Ovary (tissue), 9 donors: ENCODE data around the gene RAB3B. TPM values are rescaled to one million over a fixed set of nuclear protein-coding genes. Genes with fewer than 3 reads are reported as not detected.
"Not testable (repeated sequence)": the region's sequence is repeated elsewhere in the genome, so short reads cannot be mapped to it uniquely, and the experiment has no call there.

Experiments used
- DNase-seq, 5 donors: peaks; one replicate each; pipeline ENCODE4 v3.0.0-alpha.2; 2019 to 2020
- H3K27ac ChIP-seq, 2 donors: fragments of 200-600 bp; one replicate each; pipeline versions ENCODE4 v1.5.1 to v1.8.0; 2019 to 2022
- H3K27me3 ChIP-seq: fragments of 200-600 bp; one replicate; pipeline ENCODE4 v1.8.0; 2022
- H3K36me3 ChIP-seq: fragments of 200-600 bp; sonication (generic); one replicate; pipeline ENCODE4 v1.5.1; 2019
- H3K4me1 ChIP-seq: one replicate; pipeline ENCODE4 v1.8.1; 2013; ENCODE audit warnings: mild to moderate bottlenecking, moderate library complexity; ENCODE audit not compliant: insufficient read depth
- H3K4me3 ChIP-seq: fragments of 200-600 bp; sonication (generic); one replicate; pipeline ENCODE4 v1.5.1; 2017
- H3K9me3 ChIP-seq, 2 donors: fragments of 200-600 bp in 1 of 2; sonication (generic) in 1 of 2; one replicate each; pipeline versions ENCODE4 v1.5.1 to v1.8.1; 2013 to 2019; ENCODE audit warnings: mild to moderate bottlenecking in 1 of 2, moderate library complexity in 1 of 2
- CTCF ChIP-seq, 3 donors: fragments of 450-650 bp in 2 of 3; fragments of 200-600 bp in 1 of 3; IDR thresholded peaks; one replicate each; pipeline versions ENCODE4 v1.5.1 to v1.8.0; 2016 to 2022; ENCODE audit warnings: antibody characterized with exemption in 3 of 3, mild to moderate bottlenecking in 1 of 3
- EP300 ChIP-seq: sonication (generic); formaldehyde crosslinking; IDR thresholded peaks from one replicate; pipeline ENCODE4 v1.6.1; 2017; ENCODE audit warnings: antibody characterized with exemption
- POLR2A ChIP-seq: fragments of 450-650 bp; IDR thresholded peaks from one replicate; pipeline ENCODE4 v1.6.1; 2017; ENCODE audit warnings: antibody characterized with exemption, mild to moderate bottlenecking, moderate library complexity
- WGBS, 3 donors: extraction: QIAGEN DNeasy Blood & Tissue Kit in 1 of 3; methylation state at CpG; one replicate each; pipeline versions ENCODE4 v1.1.5 to v1.1.7; 2013 to 2017; 5-methylcytosine and 5-hydroxymethylcytosine counted together
- intact Hi-C, 4 donors: fragments of 100-400 bp; cut with DNase I; formaldehyde crosslinking; loops; one replicate each; pipeline versions ENCODE4 v1.11.0 to v1.15.1; 2022 to 2023
- polyA plus RNA-seq, 2 donors: library from polyadenylated mRNA; stranded (reverse); fragments of 200-250 nt in 1 of 2; fragments of 350-450 nt in 1 of 2; fragmentation: Illumina TruSeq in 1 of 2; extraction: RNeasy Lipid Tissue Mini Kit (QIAGEN cat#74804) in 1 of 2; gene quantifications; one replicate each; pipeline ENCODE4 v1.2.3, GENCODE V29; 2013 to 2014
- total RNA-seq, 7 donors: library from RNA; depleted of rRNA in 2 of 7; stranded (reverse); fragments of >200 nt in 2 of 7; fragmentation: NEBNext Ultra II Directional in 3 of 7; extraction: Animal tissue kit (Norgen Biotek cat#: 25700) in 3 of 7; gene quantifications; one replicate each; pipeline versions ENCODE4 v1.1.0 to v1.2.4, GENCODE V29; 2016 to 2023
- donor health status: DM: no; HTN: no; CAD: no; lungs with moderate emphysema.
- donor health status: DM: no; HTN: no; CAD: no.
- donor health status: Bipolar disorder and iron deficiency.
- donor health status: DM: yes; HTN: yes; CAD: no.
- donor health status: DM: no; HTN: no; CAD: no.
- donor health status: DM: yes; HTN: yes; CAD: no.

Gene RAB3B
- total and polyA plus RNA-seq, 9 donors = 1.1 to 8.2 (median 2.9) TPM

- DNase-seq = no peak
- Histone ChIP-seq H3K36me3 (no peaks in the 10 kb centered on the region), H3K4me3 (no peak overlapping the region), H3K4me1 (no peaks in the 10 kb centered on the region), H3K27ac (no peak overlapping the region), H3K27me3 (peaks cover 3% of the 10 kb centered on the region), H3K9me3 (no peaks in the 10 kb centered on the region)
- no peak for TF ChIP-seq CTCF (IDR thresholded peaks at IDR 0.05)
- TF ChIP-seq POLR2A = no peak
- TF ChIP-seq EP300 = no peak
- intact Hi-C loops = loop anchor here in 2 of 4 donors (5.0 to 10.0 kb wide), 2 partner anchors 91 to 94 kb away; partner anchors contain the start of gene RAB3B (in 2 of the 2)
- WGBS, 3 donors = 94 to 97% (median 94%) methylated on average over 4 of the region's 4 CpGs
These were observed 89.3 kb downstream of the RAB3B start for GRCh38 chr1:51901151-51901550.

- H3K4me1 ChIP-seq = no peaks in the 10 kb centered on the region
- H3K27me3 ChIP-seq = peaks cover 3% of the 10 kb centered on the region
- no peaks in the 10 kb centered on the region for H3K36me3 ChIP-seq
- no peak overlapping the region for H3K27ac ChIP-seq
- 56 to 60% (median 57%) methylated on average over 10 of the region's 10 CpGs for WGBS, 3 donors
- no peaks in the 10 kb centered on the region for H3K9me3 ChIP-seq
- no peak for DNase-seq
- intact Hi-C loops = loop anchor here in 2 of 4 donors (5.0 to 10.0 kb wide), 2 partner anchors 103 to 666 kb away; no protein-coding TSS in a partner anchor
- H3K4me3 ChIP-seq = no peak overlapping the region
- TF ChIP-seq EP300 = no peak
- no peak for TF ChIP-seq POLR2A
- no peak for TF ChIP-seq CTCF (IDR thresholded peaks at IDR 0.05)
These were observed 91.5 kb downstream of the RAB3B start for GRCh38 chr1:51899022-51899421.

- intact Hi-C loops = loop anchor here in 2 of 4 donors (5.0 to 10.0 kb wide), 2 partner anchors 104 to 667 kb away; no protein-coding TSS in a partner anchor
- no peak for TF ChIP-seq CTCF (IDR thresholded peaks at IDR 0.05)
- no peak for TF ChIP-seq EP300
- TF ChIP-seq POLR2A = no peak
- 43 to 53% (median 52%) methylated on average over 6 of the region's 6 CpGs for WGBS, 3 donors
- no peak overlapping the region for H3K4me3 ChIP-seq
- no peak for DNase-seq
- no peaks in the 10 kb centered on the region for H3K27me3 ChIP-seq
- no peaks in the 10 kb centered on the region for H3K36me3 ChIP-seq
- H3K9me3 ChIP-seq = no peaks in the 10 kb centered on the region
- H3K4me1 ChIP-seq = no peaks in the 10 kb centered on the region
- H3K27ac ChIP-seq = no peak overlapping the region
These were observed 92.3 kb downstream of the RAB3B start for GRCh38 chr1:51898090-51898734.

- TF ChIP-seq EP300 (no peak), POLR2A (no peak), CTCF (IDR thresholded peaks at IDR 0.05) (no peak)
- no peaks in the 10 kb centered on the region for H3K4me1 ChIP-seq
- intact Hi-C loops = loop anchor here in 2 of 4 donors (5.0 to 10.0 kb wide), 2 partner anchors 105 to 667 kb away; no protein-coding TSS in a partner anchor
- no peaks in the 10 kb centered on the region for H3K9me3 ChIP-seq
- no peak overlapping the region for H3K4me3 ChIP-seq
- no peak for DNase-seq
- H3K27me3 ChIP-seq = no peaks in the 10 kb centered on the region
- no peaks in the 10 kb centered on the region for H3K36me3 ChIP-seq
- no peak overlapping the region for H3K27ac ChIP-seq
These were observed 92.8 kb downstream of the RAB3B start for GRCh38 chr1:51897699-51898031.

- intact Hi-C loops = loop anchor here in 2 of 4 donors (5.0 to 10.0 kb wide), 2 partner anchors 108 to 670 kb away; no protein-coding TSS in a partner anchor
- H3K27me3 ChIP-seq, H3K36me3 ChIP-seq, DNase-seq, H3K4me1 ChIP-seq, H3K4me3 ChIP-seq, H3K27ac ChIP-seq, H3K9me3 ChIP-seq: not testable (repeated sequence)
- 67 to 75% (median 68%) methylated on average over 2 of the region's 2 CpGs for WGBS, 3 donors
These were observed 95.8 kb downstream of the RAB3B start for GRCh38 chr1:51894748-51895147.
